GM19099 (cell line): ENCODE data around the gene UPK3A.

ENCODE experiments used
- POLR2A ChIP-seq: IDR thresholded peaks from 3 replicates; pipeline ENCODE4 v1.6.1; 2011; ENCODE audit warnings: low read depth; ENCODE audit not compliant: insufficient read length; ENCODE audit errors: extremely low read depth

The UPK3A gene

GRCh38 chr22:45246060-45246985, 38.4 kb upstream of the UPK3A start:
- TF ChIP-seq POLR2A = no peak

GRCh38 chr22:45248832-45249561, 35.8 kb upstream of the UPK3A start:
- TF ChIP-seq POLR2A = no peak

- TF ChIP-seq POLR2A = no peak
Measured at GRCh38 chr22:45251825-45252224, 32.9 kb upstream of the UPK3A start.

GRCh38 chr22:45253039-45253641, 31.6 kb upstream of the UPK3A start:
- no peak for TF ChIP-seq POLR2A

- no peak for TF ChIP-seq POLR2A
Measured at GRCh38 chr22:45254388-45254787, 30.4 kb upstream of the UPK3A start.

GRCh38 chr22:45254789-45255278, 29.9 kb upstream of the UPK3A start:
- TF ChIP-seq POLR2A = no peak

- TF ChIP-seq POLR2A = no peak
Measured at GRCh38 chr22:45259754-45260394, 24.9 kb upstream of the UPK3A start.

- TF ChIP-seq POLR2A = no peak
Measured at GRCh38 chr22:45261407-45262088, 23.2 kb upstream of the UPK3A start.

- TF ChIP-seq POLR2A = no peak
Measured at GRCh38 chr22:45262195-45262930, 22.4 kb upstream of the UPK3A start.

GRCh38 chr22:45262931-45263462, 21.8 kb upstream of the UPK3A start:
- TF ChIP-seq POLR2A = no peak

- no peak for TF ChIP-seq POLR2A
Measured at GRCh38 chr22:45263463-45264269, 21.1 kb upstream of the UPK3A start.

- no peak for TF ChIP-seq POLR2A
Measured at GRCh38 chr22:45265535-45265934, 19.2 kb upstream of the UPK3A start.
